GM12865 (cell line): ENCODE data around the gene CSH2.
A peak's percentile ranks its signal among the peaks of the same experiment; 100 is the strongest.

Experiments used
- DNase-seq: peaks from one replicate; pipeline ENCODE4 v3.0.0; 2010; ENCODE audit warnings: low read depth
- H3K4me3 ChIP-seq: 2 replicates; pipeline ENCODE4 v1.5.1; 2011; ENCODE audit warnings: mild to moderate bottlenecking, low read depth, low read length, control low read depth
- TF ChIP-seq, protein P1 (sequence below): IDR thresholded peaks from 2 replicates; pipeline ENCODE4 v1.5.1; 2011; ENCODE audit warnings: low read length, control low read depth, low read depth, inconsistent platforms; ENCODE audit not compliant: insufficient read depth; ENCODE audit errors: missing control alignments

Gene CSH2

GRCh38 chr17:63834431-63835166 is 38.9 kb downstream of the CSH2 start:
- H3K4me3 ChIP-seq: no peak overlapping the region
- DNase-seq: peak; percentile 87

DNA sequence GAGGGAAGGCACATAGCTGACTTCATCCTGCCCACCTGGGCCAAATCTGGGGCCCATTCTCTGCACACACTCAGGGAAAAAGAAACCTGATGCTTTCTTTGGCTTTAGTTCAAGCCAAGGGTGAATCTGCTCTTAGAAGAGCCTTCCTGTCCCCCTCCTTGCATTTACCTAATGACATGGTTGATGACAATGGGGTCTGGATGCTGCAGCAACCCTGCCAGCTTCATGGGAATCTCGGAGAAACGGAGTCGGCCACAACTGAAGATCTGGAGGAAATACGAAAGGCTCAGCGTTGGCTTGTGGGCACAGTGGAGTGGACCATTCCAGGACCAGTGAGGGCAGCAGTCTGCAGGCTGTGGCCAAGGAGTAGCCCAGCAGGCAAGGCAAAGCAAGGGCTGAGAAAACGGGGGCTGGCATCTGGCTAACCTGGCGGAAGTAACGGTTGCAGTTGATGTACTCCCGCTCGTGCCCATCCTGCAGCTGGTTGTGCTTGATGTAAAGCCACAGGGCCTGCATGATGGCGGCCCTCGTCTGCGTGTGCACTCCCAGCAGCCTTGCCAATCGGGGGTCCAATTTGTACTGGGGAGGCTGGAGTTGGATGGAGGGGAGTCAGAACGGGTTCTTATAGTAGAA is 39.6 kb downstream of the CSH2 start:
- TF ChIP-seq, protein P1, sequence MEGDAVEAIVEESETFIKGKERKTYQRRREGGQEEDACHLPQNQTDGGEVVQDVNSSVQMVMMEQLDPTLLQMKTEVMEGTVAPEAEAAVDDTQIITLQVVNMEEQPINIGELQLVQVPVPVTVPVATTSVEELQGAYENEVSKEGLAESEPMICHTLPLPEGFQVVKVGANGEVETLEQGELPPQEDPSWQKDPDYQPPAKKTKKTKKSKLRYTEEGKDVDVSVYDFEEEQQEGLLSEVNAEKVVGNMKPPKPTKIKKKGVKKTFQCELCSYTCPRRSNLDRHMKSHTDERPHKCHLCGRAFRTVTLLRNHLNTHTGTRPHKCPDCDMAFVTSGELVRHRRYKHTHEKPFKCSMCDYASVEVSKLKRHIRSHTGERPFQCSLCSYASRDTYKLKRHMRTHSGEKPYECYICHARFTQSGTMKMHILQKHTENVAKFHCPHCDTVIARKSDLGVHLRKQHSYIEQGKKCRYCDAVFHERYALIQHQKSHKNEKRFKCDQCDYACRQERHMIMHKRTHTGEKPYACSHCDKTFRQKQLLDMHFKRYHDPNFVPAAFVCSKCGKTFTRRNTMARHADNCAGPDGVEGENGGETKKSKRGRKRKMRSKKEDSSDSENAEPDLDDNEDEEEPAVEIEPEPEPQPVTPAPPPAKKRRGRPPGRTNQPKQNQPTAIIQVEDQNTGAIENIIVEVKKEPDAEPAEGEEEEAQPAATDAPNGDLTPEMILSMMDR: no peak
- DNase-seq: no peak
- H3K4me3 ChIP-seq: no peak overlapping the region

More at GRCh38 chr17:63834431-63835166, 38.9 kb downstream of the CSH2 start:
- TF ChIP-seq, protein P1: peak; percentile 75

DNA sequence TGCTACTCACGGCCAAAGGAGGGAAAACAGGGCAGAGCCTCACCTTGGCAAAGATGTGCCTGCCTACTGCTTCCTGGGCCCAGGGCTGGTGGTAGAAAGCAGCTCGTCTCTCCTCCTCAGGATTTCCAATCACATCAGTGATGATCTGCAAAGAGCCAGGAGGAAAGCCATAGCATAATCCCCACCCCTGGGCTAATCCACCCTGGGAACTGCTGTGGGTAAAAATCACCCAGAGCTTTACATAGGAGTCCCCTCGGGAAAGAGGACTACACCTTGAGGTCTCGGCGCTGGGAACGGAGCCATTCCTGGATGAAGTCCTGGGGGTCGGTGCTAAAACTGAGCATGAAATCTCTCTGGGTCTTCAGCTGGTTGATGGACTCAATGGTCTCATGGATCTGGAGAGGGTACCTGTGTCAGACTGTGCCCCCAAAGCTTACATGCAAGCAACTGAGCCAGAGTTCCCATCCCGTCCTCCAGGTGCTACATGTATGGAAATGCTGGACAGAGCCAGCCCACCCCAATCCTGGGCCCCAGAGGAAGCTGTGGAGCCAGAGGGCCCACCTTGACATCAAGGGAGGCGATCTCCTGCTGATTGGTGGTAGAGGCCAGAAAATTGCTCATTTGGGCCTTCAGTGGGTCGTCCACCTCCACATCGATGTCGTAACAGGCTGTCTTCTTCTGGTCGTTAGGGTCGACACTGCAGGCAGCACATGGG is 40.3 kb downstream of the CSH2 start:
- no peak for DNase-seq
- H3K4me3 ChIP-seq: no peak overlapping the region

GRCh38 chr17:63832455-63832854 is 41.0 kb downstream of the CSH2 start:
- TF ChIP-seq, protein P1: no peak
- no peak overlapping the region for H3K4me3 ChIP-seq
- DNase-seq: no peak

More for the DNA sequence above, 40.3 kb downstream of the CSH2 start:
- TF ChIP-seq, protein P1: no peak

GRCh38 chr17:63832014-63832413 is 41.5 kb downstream of the CSH2 start:
- TF ChIP-seq, protein P1: no peak

DNA sequence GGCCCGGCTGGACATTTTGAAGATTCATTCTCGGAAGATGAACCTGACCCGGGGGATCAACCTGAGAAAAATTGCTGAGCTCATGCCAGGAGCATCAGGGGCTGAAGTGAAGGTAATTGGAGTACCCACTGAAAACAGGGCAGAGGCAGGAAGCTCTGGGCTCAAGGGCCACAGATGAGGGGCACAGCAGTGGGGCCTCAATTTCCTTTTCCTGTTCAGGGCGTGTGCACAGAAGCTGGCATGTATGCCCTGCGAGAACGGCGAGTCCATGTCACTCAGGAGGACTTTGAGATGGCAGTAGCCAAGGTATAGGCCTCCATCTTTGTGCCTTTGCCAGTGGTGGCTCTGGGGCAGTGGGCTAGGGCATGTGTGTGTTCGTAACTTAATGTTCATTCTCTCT is 42.0 kb downstream of the CSH2 start:
- TF ChIP-seq, protein P1: no peak
- no peak overlapping the region for H3K4me3 ChIP-seq
- DNase-seq: no peak

More at GRCh38 chr17:63832014-63832413, 41.5 kb downstream of the CSH2 start:
- no peak overlapping the region for H3K4me3 ChIP-seq
- no peak for DNase-seq
